GM18907 (cell line): Measurements from ENCODE around the gene ANKRD33B.
"Not testable (repeated sequence)": the region's sequence is repeated elsewhere in the genome, so short reads cannot be mapped to it uniquely, and the experiment has no call there.

Experiments
- ATAC-seq: cut with Tn5 transposase; IDR thresholded peaks from one replicate; pipeline ENCODE4 v1.9.1; 2021; ENCODE audit warnings: mild to moderate bottlenecking, moderate library complexity; ENCODE audit not compliant: unreplicated experiment

The ANKRD33B gene

DNA sequence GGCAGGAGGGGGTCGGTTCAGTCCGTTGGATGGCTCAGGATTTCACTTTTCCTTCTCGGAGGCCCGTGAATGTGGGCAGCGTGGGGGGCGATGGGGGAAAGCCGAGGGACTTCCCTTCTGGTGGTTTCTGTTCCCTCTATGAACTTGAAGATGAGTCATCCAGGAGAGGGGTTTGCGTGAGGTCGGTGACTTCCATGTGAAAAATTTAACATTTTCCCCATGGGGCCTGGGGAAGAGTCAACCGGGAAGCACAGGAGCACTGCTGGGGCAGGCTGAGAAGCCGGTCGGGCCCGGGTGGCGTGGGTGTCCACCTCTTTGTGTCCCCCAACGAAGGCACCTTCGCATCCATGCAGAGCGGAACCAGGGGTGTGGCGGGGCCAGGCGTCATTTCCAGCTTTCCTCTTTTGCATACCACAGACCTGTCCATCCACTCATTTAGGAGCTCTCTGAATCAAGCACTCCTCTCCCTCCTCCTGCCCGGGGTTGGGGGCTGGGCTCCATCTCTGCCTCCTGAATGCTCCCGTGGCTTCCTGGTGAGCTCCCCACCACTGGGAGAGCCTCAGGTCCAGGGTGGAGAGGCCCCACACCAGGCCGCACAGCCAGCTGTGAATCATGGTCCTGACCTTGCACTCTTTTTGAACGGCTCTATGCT lies 68.4 kb downstream of the ANKRD33B start:
- ATAC-seq = peak; percentile 50

GRCh38 chr5:10633271-10634049 lies 69.6 kb downstream of the ANKRD33B start:
- ATAC-seq = no peak

- ATAC-seq = no peak
Measured at GRCh38 chr5:10634050-10634449, 70.2 kb downstream of the ANKRD33B start.

DNA sequence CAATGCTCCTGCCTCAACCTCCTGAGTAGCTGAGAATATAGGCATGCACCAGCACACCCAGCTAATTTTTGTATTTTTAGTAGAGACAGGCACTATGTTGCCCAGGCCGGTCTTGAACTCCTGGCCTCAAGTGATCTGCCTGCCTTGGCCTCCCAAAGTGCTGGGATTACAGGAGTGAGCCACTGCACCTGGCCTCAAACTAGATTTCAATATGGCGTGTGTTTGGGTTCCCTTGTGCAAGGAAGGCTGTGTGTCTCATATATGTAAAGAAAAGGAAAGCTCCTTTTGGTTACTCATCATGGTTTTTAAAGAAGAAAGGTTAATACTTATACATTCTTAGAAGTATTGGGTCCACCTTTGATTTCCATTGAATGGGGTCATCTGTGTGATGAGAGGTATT lies 70.7 kb downstream of the ANKRD33B start:
- no peak for ATAC-seq

DNA sequence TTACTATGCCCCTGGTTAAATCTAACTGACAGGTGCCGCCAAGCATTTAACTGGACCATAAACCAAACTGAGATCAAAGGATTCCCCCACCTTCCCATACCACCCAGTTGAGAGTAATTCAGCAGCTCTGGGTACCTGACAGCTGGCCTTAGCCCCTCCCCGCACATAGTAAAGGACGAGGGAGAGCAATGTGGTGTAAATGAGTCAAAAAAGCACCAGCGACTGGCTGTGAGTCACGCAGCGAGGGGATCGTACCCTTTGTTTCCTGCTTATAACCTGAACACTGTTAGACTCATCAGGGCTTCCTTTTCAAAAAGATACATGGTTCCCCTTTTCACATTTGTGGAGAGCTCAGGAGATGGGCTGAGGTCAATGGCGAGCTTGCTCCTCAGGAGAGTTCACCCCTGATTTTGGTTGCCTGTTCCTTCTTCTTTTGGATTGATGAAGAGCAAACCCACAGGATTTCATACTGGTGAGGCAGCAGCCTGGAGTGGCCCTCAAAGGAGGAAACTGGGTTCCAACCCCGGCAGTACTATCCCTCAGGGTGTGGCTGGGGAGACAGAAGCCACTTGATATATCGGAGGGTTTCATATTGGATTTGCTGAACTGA lies 71.5 kb downstream of the ANKRD33B start:
- ATAC-seq = peak; percentile 71

DNA sequence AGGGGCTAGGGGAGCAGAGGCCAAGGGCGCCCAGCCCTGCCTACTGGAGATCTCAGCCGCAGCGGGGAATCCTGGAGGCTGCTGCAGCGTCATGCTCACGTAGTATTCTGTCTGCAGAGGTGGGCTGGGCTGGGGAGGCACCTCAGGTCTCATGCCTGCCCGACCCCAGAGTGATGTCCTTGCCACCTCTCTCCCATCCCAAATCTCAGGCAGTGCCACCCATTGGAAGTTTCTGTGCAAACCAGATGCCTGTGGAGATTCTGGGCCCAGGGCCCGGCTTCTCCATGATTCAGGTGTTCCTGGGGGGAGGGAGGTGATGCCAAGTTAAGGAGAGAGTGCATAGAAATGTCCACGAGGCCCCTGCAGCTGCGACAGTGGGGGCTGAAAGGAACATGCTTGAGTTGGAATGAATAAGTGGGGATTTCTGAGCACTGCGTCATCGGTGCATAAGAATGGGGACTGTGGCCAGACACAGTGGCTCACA lies 72.0 kb downstream of the ANKRD33B start:
- ATAC-seq = peak; percentile 4

DNA sequence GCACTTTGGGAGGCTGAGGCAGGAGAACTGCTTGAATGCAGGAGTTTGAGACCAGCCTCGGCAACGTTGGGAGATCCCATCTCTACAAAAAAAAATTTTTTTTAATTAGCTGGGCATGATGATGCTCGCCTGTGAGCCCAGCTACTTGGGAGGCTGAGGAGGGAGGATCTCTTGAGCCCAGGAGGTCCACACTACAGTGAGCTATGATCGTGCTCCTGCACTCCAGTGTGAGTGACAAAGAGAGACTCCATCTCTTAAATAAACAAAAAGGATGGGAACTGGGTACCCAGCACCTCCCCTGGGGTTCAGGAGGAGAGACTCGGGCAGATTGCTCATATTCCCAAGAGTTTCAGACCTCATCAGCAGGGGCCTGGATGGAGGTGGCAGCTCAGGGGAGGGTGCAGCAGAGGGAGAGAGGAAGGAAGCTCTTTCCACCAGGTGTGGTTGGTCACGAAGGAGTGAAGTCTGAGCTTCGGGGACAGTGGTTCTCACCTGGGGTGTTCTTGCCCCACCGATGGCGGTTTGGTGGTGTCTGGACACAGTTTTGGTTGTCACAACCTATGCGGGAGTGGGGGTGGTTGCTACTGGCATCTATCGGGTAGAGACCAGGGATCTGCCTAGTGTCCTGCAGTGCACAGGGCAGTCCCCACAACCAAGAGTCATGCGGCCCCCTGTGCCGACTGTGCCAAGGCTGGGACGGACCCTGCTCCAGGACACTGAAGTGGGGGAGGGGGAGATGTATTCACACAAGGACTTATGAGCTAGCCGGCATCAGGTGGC lies 72.7 kb downstream of the ANKRD33B start:
- ATAC-seq = no peak

GRCh38 chr5:10637944-10638343 lies 74.1 kb downstream of the ANKRD33B start:
- ATAC-seq = no peak

- not testable (repeated sequence) for ATAC-seq
Measured at GRCh38 chr5:10638723-10639122, 74.9 kb downstream of the ANKRD33B start.

DNA sequence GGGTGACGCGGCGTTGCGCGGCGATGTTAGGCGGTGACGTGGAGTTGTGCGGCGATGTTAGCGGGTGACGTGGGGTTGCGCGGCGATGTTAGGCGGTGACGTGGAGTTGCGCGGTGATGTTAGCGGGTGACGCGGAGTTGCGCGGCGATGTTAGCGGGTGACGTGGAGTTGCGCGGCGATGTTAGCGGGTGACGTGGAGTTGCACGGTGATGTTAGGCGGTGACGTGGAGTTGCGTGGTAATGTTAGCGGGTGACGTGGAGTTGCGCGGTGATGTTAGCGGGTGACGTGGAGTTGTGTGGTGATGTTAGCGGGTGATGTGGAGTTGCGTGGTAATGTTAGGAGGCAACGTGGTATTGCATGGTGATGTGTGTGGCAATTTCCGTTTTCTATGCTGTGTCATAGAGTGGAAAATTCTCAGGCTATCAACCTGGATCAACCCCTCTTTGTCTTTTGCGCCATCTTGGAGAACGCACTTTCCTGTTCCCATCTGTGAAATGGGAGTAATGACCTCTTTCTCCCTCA lies 76.0 kb downstream of the ANKRD33B start:
- no peak for ATAC-seq

GRCh38 chr5:10642367-10642766 lies 78.5 kb downstream of the ANKRD33B start:
- no peak for ATAC-seq

- ATAC-seq = no peak
Measured at GRCh38 chr5:10644192-10644591, 80.3 kb downstream of the ANKRD33B start.

GRCh38 chr5:10645146-10645545 lies 81.3 kb downstream of the ANKRD33B start:
- ATAC-seq = no peak

GRCh38 chr5:10645671-10646070 lies 81.8 kb downstream of the ANKRD33B start:
- no peak for ATAC-seq

GRCh38 chr5:10647640-10648039 lies 83.8 kb downstream of the ANKRD33B start:
- ATAC-seq = no peak

DNA sequence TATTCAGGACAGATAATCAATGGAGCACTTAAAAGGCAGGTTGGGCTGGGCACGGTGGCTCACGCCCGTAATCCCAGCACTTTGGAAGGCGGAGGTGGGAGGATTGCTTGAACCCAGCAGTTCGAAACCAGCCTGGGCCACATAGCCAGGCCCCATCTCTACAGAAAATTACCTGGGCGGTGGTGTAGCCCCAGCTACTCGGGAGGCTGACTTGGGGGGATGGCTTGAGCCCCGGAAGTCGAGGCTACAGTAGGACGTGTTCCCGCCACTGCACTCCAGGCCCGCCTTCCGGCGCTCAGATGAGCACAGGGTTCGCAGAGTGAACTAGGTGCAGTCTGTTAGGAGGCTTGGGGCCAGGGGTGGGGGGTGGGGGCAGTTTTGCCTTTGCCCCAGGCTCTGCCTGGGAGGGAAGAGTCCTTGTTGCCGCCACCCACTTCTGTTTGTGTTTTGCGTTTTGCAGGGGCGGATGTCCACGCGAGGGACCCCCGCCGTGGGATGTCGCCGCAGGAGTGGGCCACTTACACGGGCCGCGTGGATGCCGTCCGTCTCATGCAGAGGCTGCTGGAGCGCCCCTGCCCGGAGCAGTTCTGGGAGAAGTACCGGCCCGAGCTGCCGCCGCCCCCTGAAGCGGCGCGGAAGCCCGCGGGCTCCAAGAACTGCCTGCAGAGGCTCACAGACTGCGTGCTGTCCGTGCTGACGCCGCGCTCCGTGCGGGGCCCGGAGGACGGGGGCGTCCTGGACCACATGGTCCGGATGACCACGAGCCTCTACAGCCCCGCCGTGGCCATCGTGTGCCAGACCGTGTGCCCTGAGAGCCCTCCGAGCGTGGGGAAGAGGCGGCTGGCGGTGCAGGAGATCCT lies 85.2 kb downstream of the ANKRD33B start:
- ATAC-seq = no peak

DNA sequence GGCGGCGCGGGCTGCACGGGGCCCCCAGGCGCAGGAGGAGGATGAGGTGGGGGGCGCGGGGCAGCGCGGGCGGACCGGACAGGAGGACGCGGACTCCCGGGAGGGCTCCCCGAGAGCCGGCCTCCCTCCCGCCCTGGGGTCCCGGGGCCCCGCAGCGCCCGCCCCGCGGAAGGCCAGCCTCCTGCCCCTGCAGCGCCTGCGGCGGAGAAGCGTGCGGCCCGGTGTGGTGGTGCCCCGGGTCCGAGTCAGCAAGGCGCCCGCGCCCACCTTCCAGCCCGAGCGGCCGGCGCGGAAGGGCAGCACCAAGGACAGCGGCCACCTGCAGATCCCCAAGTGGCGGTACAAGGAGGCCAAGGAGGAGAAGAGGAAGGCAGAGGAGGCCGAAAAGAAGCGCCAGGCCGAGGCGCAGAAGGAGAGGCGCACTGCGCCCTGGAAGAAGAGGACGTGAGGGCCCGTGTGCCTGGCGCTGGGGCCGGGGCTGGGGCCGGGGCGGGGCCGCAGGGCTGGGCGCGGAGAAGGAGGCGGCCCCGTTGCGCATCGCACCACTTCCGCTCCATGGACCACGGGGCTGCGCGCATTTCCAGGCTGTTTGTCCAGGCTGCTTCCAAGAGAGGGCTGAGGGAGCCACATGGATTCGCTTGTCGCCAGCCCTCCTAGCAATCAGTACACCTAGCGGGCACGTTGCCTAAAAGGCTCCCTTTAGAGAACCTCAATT lies 86.0 kb downstream of the ANKRD33B start:
- ATAC-seq = no peak

- ATAC-seq = no peak
Measured at GRCh38 chr5:10652151-10652550, 88.3 kb downstream of the ANKRD33B start.

DNA sequence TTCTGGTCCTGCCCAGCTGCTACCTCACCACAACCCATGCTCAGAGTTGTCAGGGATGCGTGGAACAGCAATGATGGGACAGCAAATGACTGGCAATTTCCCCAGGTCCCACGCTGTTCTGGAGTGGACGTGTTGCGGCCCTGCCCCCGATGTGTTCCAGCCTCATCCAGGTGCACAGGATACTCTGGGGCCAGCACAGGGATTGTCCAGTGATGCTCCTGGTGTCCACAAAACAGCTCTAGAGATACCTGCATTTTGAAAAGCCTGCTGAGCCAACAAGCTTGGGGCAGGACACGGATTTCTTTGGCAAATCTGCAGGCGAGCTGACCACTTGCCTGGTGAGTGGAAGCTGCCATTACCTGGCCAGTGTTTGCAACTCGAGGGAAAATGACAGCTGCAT lies 88.7 kb downstream of the ANKRD33B start:
- ATAC-seq = no peak
